H1 (cell line): ENCODE data around the gene RRM1. TPM values are rescaled to one million over a fixed set of nuclear protein-coding genes. Genes with fewer than 3 reads are reported as not detected.

Experiments used
- BCL11A ChIP-seq, 2 experiments: IDR thresholded peaks; one replicate each; pipeline ENCODE4 v1.6.1; 2011; ENCODE audit warnings: low read depth in 2 of 2, low read length in 2 of 2, mild to moderate bottlenecking in 2 of 2
- BRCA1 ChIP-seq: IDR thresholded peaks from 2 replicates; pipeline ENCODE4 v1.6.1; 2012; ENCODE audit warnings: low read depth, low read length, improper control_type of control experiment
- CBX8 ChIP-seq: fragments of 300-800, 300-1000 bp; sonication (generic); IDR thresholded peaks from 2 replicates; pipeline ENCODE4 v1.7.1; 2016; ENCODE audit warnings: low read depth, low read length, borderline replicate concordance
- CHD1 ChIP-seq: IDR thresholded peaks from 2 replicates; pipeline ENCODE4 v1.6.1; 2012; ENCODE audit warnings: low read depth, low read length, improper control_type of control experiment
- EGR1 ChIP-seq: IDR thresholded peaks from 2 replicates; pipeline ENCODE4 v1.6.1; 2011; ENCODE audit warnings: low read depth, low read length, borderline replicate concordance
- EP300 ChIP-seq, 2 experiments: IDR thresholded peaks; 1 replicate in 1 of 2; 2 replicates in 1 of 2; pipeline ENCODE4 v1.6.1; 2011 to 2012; ENCODE audit warnings: low read depth in 2 of 2, low read length in 2 of 2, mild to moderate bottlenecking in 2 of 2, borderline replicate concordance in 1 of 2, inconsistent platforms in 1 of 2, moderate library complexity in 1 of 2
- HDAC2 ChIP-seq, 2 experiments: fragments of 300-600 bp in 1 of 2; sonication (generic) in 1 of 2; IDR thresholded peaks; 2 replicates each; pipeline ENCODE4 v1.6.1; 2011 to 2012; ENCODE audit warnings: low read depth in 2 of 2, low read length in 2 of 2, mild to moderate bottlenecking in 2 of 2, moderate library complexity in 2 of 2, borderline replicate concordance in 1 of 2, inconsistent platforms in 1 of 2
- HDAC6 ChIP-seq: IDR thresholded peaks from one replicate; pipeline ENCODE4 v1.7.1; 2012; ENCODE audit warnings: low read depth, mild to moderate bottlenecking, inconsistent platforms, low read length, moderate library complexity
- JUN ChIP-seq: IDR thresholded peaks from 2 replicates; pipeline ENCODE4 v1.6.1; 2011; ENCODE audit warnings: low read depth, mild to moderate bottlenecking, improper control_type of control experiment, low read length
- JUND ChIP-seq: IDR thresholded peaks from 2 replicates; pipeline ENCODE4 v1.6.1; 2011; ENCODE audit warnings: mild to moderate bottlenecking, improper control_type of control experiment, low read length
- KDM4A ChIP-seq: IDR thresholded peaks from one replicate; pipeline ENCODE4 v1.7.1; 2012; ENCODE audit warnings: low read depth, mild to moderate bottlenecking, moderate library complexity, low read length, inconsistent platforms; ENCODE audit not compliant: severe bottlenecking
- NANOG ChIP-seq: IDR thresholded peaks from 2 replicates; pipeline ENCODE4 v1.6.1; 2011; ENCODE audit warnings: low read length, low read depth, mild to moderate bottlenecking, inconsistent platforms; ENCODE audit not compliant: insufficient read depth, poor library complexity, severe bottlenecking
- POLR2AphosphoS5 ChIP-seq: IDR thresholded peaks from 2 replicates; pipeline ENCODE4 v1.6.1; 2011; ENCODE audit warnings: low read depth, low read length
- RXRA ChIP-seq: IDR thresholded peaks from 2 replicates; pipeline ENCODE4 v1.6.1; 2011; ENCODE audit warnings: low read depth, mild to moderate bottlenecking, low read length, moderate library complexity; ENCODE audit not compliant: insufficient read depth
- SIX5 ChIP-seq: IDR thresholded peaks from 2 replicates; pipeline ENCODE4 v1.6.1; 2011; ENCODE audit warnings: mild to moderate bottlenecking, low read depth, low read length
- TEAD4 ChIP-seq: IDR thresholded peaks from 2 replicates; pipeline ENCODE4 v1.6.1; 2012; ENCODE audit warnings: low read depth, low read length, inconsistent platforms, mixed read lengths
- ZNF274 ChIP-seq: IDR thresholded peaks from 2 replicates; pipeline ENCODE4 v1.7.0; 2012; ENCODE audit warnings: low read length, borderline replicate concordance; ENCODE audit errors: extremely low read depth
- polyA plus RNA-seq, 7 experiments: library from polyadenylated mRNA; depleted of rRNA in 3 of 7; stranded (reverse) in 5 of 7; unstranded in 2 of 7; fragments of >200 nt in 5 of 7; fragments of 200-250 nt in 2 of 7; gene quantifications; 1 replicate in 5 of 7; 2 replicates in 1 of 7; 4 replicates in 1 of 7; pipeline versions ENCODE4 v1.2.1 to v1.2.3, GENCODE V29; 2011 to 2013; ENCODE audit warnings: missing spikeins in 2 of 7, mixed read lengths in 2 of 7
- total RNA-seq: library from RNA; stranded (reverse); fragmentation: NEBNext Ultra II Directional; extraction: Animal tissue kit (Norgen Biotek cat#: 25700); gene quantifications from 2 replicates; pipeline ENCODE4 v1.2.1, GENCODE V29; 2021

The RRM1 gene
- total and polyA plus RNA-seq, 2 of the 8 experiments (the other 6 are each of a cell fraction or from before 2014, with no cell fraction given), result 63.6 to 126 TPM

- TF ChIP-seq EP300 (IDR thresholded peaks at IDR 0.05; ENCODE audit: borderline replicate concordance in 1 of 2, low read depth in 2 of 2, low read length in 2 of 2) (no peak), SIX5 (no peak), ZNF274 (no peak), HDAC2 (IDR thresholded peaks at IDR 0.05; ENCODE audit: borderline replicate concordance in 1 of 2, low read depth in 2 of 2, low read length in 2 of 2) (0 out of 4 replicates have a peak, but pooled peaks of 1 of the 2 experiments have one; percentile 24), JUN (no peak), POLR2AphosphoS5 (peak; percentile 23; the same call in 1 of the 2 replicates), CBX8 (no peak), EGR1 (peak; percentile 83; the same call in 1 of the 2 replicates), NANOG (no peak), JUND (no peak), CHD1 (no peak), BCL11A (IDR thresholded peaks at IDR 0.05; ENCODE audit: low read depth in 2 of 2, low read length in 2 of 2) (no peak), HDAC6 (no peak), TEAD4 (no peak), RXRA (no peak), BRCA1 (no peak), KDM4A (peak; percentile 91)
Observed at GRCh38 chr11:4187055-4187988, 92.7 kb downstream of the RRM1 start (continued).
